HS-27A (cell line): ENCODE measurements around the gene LHX6.

Experiments used
- DNase-seq: peaks from one replicate; pipeline ENCODE4 v3.0.0-alpha.2; 2012; ENCODE audit warnings: low read depth, missing footprints

Gene LHX6

GRCh38 chr9:122190597-122191381, 38.0 kb downstream of the LHX6 start:
- no peak for DNase-seq

- DNase-seq: no peak
Observed at GRCh38 chr9:122188369-122188768, 40.4 kb downstream of the LHX6 start.

GRCh38 chr9:122186777-122187470, 41.8 kb downstream of the LHX6 start:
- DNase-seq: no peak

- DNase-seq: no peak
Observed at GRCh38 chr9:122186301-122186700, 42.5 kb downstream of the LHX6 start.

GRCh38 chr9:122184551-122184950, 44.2 kb downstream of the LHX6 start:
- DNase-seq: no peak

GRCh38 chr9:122183501-122183900, 45.3 kb downstream of the LHX6 start:
- no peak for DNase-seq

GRCh38 chr9:122180633-122181032, 48.1 kb downstream of the LHX6 start:
- peak; percentile 33 for DNase-seq

GRCh38 chr9:122179690-122180074, 49.1 kb downstream of the LHX6 start:
- no peak for DNase-seq

GRCh38 chr9:122179054-122179689, 49.6 kb downstream of the LHX6 start:
- no peak for DNase-seq

GRCh38 chr9:122176916-122177315, 51.8 kb downstream of the LHX6 start:
- no peak for DNase-seq

- DNase-seq: no peak
Observed at GRCh38 chr9:122173670-122174069, 55.1 kb downstream of the LHX6 start.

GRCh38 chr9:122172131-122172530, 56.6 kb downstream of the LHX6 start:
- DNase-seq: no peak

- no peak for DNase-seq
Observed at GRCh38 chr9:122168356-122168755, 60.4 kb downstream of the LHX6 start.

- no peak for DNase-seq
Observed at GRCh38 chr9:122164286-122164685, 64.5 kb downstream of the LHX6 start.

GRCh38 chr9:122162415-122162814, 66.3 kb downstream of the LHX6 start:
- DNase-seq: no peak

- no peak for DNase-seq
Observed at GRCh38 chr9:122159925-122160246, 68.9 kb downstream of the LHX6 start.

- DNase-seq: peak; percentile 86
Observed at GRCh38 chr9:122159026-122159924, 69.5 kb downstream of the LHX6 start, which contains the start of the genes MORN5 and NDUFA8. Gene MORN5, plus strand, starts transcription at chr9:122159908. Its CDS starts 65 bp downstream, at chr9:122159973. Gene NDUFA8, minus strand, starts transcription at chr9:122159779. Its CDS starts 102 bp downstream, at chr9:122159677.

- DNase-seq: no peak
Observed at GRCh38 chr9:122158202-122158601, 70.6 kb downstream of the LHX6 start.

- DNase-seq: no peak
Observed at GRCh38 chr9:122155796-122156195, 73.0 kb downstream of the LHX6 start.
